Measurements from ENCODE around the gene SLC16A9.

The SLC16A9 gene

GRCh38 chr10:59635502-59636290 is 74.0 kb downstream of the SLC16A9 start:
- H3K27me3 ChIP-seq (ENCODE audit: insufficient read depth, low read depth): no peaks in the 10 kb centered on the region

GRCh38 chr10:59634102-59634501 is 75.5 kb downstream of the SLC16A9 start:
- no peaks in the 10 kb centered on the region for H3K27me3 ChIP-seq (ENCODE audit: insufficient read depth, low read depth)
- H3K4me1 ChIP-seq (ENCODE audit: low read depth, poor library complexity, severe bottlenecking): peaks cover 5% of the 10 kb centered on the region
- no peak overlapping the region for H3K4me3 ChIP-seq (IDR thresholded peaks at IDR 0.05; ENCODE audit: insufficient read depth, low read depth, low read length)
- H2AFZ ChIP-seq (ENCODE audit: low read depth): no peak overlapping the region
- no peak overlapping the region for H3K27ac ChIP-seq
- no peaks in the 10 kb centered on the region for H3K36me3 ChIP-seq (ENCODE audit: insufficient read depth)
- no peak overlapping the region for H3K9ac ChIP-seq
- H4K20me1 ChIP-seq (ENCODE audit: insufficient read depth): no peaks in the 10 kb centered on the region
- no peak for TF ChIP-seq CTCF (conservative IDR thresholded peaks at IDR 0.05; ENCODE audit: low read depth, low read length)
- no peaks in the 10 kb centered on the region for H3K79me2 ChIP-seq (ENCODE audit: insufficient read depth, low read depth)
- no peak overlapping the region for H3K4me2 ChIP-seq

More at GRCh38 chr10:59635502-59636290, 74.0 kb downstream of the SLC16A9 start:
- H3K36me3 ChIP-seq (ENCODE audit: insufficient read depth): no peaks in the 10 kb centered on the region
- no peak overlapping the region for H2AFZ ChIP-seq (ENCODE audit: low read depth)
- no peak overlapping the region for H3K4me2 ChIP-seq
- no peak for TF ChIP-seq CTCF (conservative IDR thresholded peaks at IDR 0.05; ENCODE audit: low read depth, low read length)
- no peaks in the 10 kb centered on the region for H3K79me2 ChIP-seq (ENCODE audit: insufficient read depth, low read depth)
- H3K4me3 ChIP-seq (IDR thresholded peaks at IDR 0.05; ENCODE audit: insufficient read depth, low read depth, low read length): no peak overlapping the region
- H4K20me1 ChIP-seq (ENCODE audit: insufficient read depth): no peaks in the 10 kb centered on the region
- H3K27ac ChIP-seq: no peak overlapping the region
- H3K4me1 ChIP-seq (ENCODE audit: low read depth, poor library complexity, severe bottlenecking): peaks cover 5% of the 10 kb centered on the region
- no peak overlapping the region for H3K9ac ChIP-seq

GRCh38 chr10:59633063-59633462 is 76.6 kb downstream of the SLC16A9 start:
- Histone ChIP-seq H3K4me1 (ENCODE audit: low read depth, poor library complexity, severe bottlenecking) (peaks cover 5% of the 10 kb centered on the region), H3K79me2 (ENCODE audit: insufficient read depth, low read depth) (no peaks in the 10 kb centered on the region), H4K20me1 (ENCODE audit: insufficient read depth) (no peaks in the 10 kb centered on the region), H3K27me3 (ENCODE audit: insufficient read depth, low read depth) (no peaks in the 10 kb centered on the region), H2AFZ (ENCODE audit: low read depth) (no peak overlapping the region), H3K4me3 (IDR thresholded peaks at IDR 0.05; ENCODE audit: insufficient read depth, low read depth, low read length) (no peak overlapping the region), H3K9ac (no peak overlapping the region), H3K27ac (no peak overlapping the region), H3K36me3 (ENCODE audit: insufficient read depth) (no peaks in the 10 kb centered on the region), H3K4me2 (no peak overlapping the region)
- no peak for TF ChIP-seq CTCF (conservative IDR thresholded peaks at IDR 0.05; ENCODE audit: low read depth, low read length)

- Histone ChIP-seq H4K20me1 (ENCODE audit: insufficient read depth) (no peaks in the 10 kb centered on the region), H2AFZ (ENCODE audit: low read depth) (no peak overlapping the region), H3K4me1 (ENCODE audit: low read depth, poor library complexity, severe bottlenecking) (peaks cover 5% of the 10 kb centered on the region), H3K27me3 (ENCODE audit: insufficient read depth, low read depth) (no peaks in the 10 kb centered on the region), H3K9ac (no peak overlapping the region), H3K4me2 (no peak overlapping the region), H3K27ac (no peak overlapping the region), H3K4me3 (IDR thresholded peaks at IDR 0.05; ENCODE audit: insufficient read depth, low read depth, low read length) (no peak overlapping the region), H3K36me3 (ENCODE audit: insufficient read depth) (no peaks in the 10 kb centered on the region), H3K79me2 (ENCODE audit: insufficient read depth, low read depth) (no peaks in the 10 kb centered on the region)
- TF ChIP-seq CTCF (conservative IDR thresholded peaks at IDR 0.05; ENCODE audit: low read depth, low read length): no peak
Measured at GRCh38 chr10:59631882-59632807, 77.5 kb downstream of the SLC16A9 start.

Data from KMS-11 (cell line).